Skeletal muscle cell (primary cell): ENCODE data around the gene PPP2R5D.

Source experiments
- DNase-seq: peaks from one replicate; pipeline ENCODE4 v3.0.0-alpha.2; 2010; ENCODE audit warnings: low read depth
- H3K4me3 ChIP-seq: 2 replicates; pipeline ENCODE4 v1.5.1; 2011; ENCODE audit warnings: low read depth, mild to moderate bottlenecking, control low read depth, low read length, moderate library complexity

The PPP2R5D gene

DNA sequence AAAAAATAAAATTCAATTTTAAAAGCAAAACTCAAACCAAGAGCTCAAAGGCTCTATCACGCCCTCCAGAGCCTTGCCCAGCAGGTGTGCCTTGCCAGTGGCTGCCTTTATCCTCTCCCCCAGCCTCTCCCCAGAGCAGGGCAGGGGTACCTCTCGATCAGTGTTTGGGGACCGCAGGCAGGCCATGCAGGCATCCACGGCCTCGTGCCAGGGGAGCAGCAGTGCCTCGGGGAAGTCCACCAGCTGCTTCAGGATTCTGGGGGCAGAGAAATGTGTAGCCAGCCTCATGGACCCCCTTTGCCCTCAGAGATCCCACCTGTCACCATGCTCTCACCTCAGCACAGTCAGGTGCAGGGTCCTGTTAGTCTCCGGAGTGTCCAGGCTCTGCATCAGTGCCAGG is 63.6 kb downstream of the PPP2R5D start:
- no peak overlapping the region for H3K4me3 ChIP-seq
- DNase-seq: no peak

DNA sequence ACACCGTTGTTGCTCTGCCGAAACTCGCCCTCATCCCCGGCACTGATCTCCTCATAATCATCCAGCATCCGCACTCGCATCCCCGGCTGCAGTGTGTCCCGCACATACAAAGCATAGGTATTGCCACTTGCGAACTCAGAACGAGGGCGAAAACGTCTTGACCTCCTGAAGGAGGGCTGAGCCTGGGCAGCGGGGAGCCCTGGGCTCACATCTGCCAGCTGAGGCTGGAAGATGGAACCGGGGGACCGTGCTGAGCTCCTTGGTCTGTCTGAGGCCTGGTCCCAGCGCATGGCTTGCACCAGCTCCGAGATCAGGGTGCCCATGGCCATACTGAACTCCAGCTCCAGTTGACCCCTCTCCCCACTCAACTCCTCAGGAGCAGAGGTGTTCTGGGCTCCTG is 66.6 kb downstream of the PPP2R5D start:
- H3K4me3 ChIP-seq: no peak overlapping the region
- no peak for DNase-seq

GRCh38 chr6:43052225-43052841 is 68.0 kb downstream of the PPP2R5D start:
- DNase-seq: no peak
- H3K4me3 ChIP-seq: peak overlapping the region; percentile 91

GRCh38 chr6:43052842-43053544 is 68.6 kb downstream of the PPP2R5D start:
- DNase-seq: no peak
- peak overlapping the region; percentile 91 for H3K4me3 ChIP-seq

DNA sequence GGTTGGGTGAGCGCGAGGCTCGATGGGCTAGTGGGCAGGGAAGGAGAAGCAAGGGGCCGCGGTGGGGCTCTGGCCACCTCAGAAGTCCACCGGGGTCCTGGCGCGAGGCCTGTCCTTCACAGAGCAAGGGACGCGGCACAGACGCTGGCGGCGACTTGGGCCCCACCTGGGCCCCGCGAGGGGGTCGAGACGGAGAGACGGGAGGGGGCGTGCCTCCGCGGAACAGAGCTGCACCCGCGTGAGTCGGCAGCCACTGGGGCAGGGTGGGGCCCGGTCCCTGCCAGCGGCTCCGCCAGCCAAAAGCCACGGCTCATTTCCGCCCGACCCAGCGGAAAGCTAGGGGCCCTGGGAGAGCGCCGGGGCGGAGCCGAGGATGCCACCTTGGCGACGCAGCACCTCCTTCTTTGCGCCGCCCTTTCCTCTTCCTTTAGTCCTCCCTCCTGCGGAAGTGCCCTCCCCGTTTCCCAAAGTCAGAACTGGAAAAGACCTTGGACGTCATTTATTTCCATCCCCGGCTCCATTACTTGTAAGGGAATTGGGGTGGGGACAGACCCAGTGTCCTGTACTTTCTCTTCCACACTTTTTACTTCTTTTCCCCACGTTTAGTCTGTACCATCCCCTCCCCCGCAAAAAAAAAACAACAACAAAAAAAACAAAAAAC is 69.3 kb downstream of the PPP2R5D start, which contains the start of gene CUL7:
Gene CUL7 (minus strand): TSS at position 307 of the 661 bp plus-strand sequence. CDS start 1,063 bp downstream, outside the sequence.
- H3K4me3 ChIP-seq: peak within 1 kb of the TSS; percentile 91
- DNase-seq: peak; percentile 84

GRCh38 chr6:43054206-43054943 is 70.0 kb downstream of the PPP2R5D start:
- H3K4me3 ChIP-seq: peak overlapping the region; percentile 91
- DNase-seq: no peak

GRCh38 chr6:43055966-43056365 is 71.6 kb downstream of the PPP2R5D start:
- no peak for DNase-seq
- no peak overlapping the region for H3K4me3 ChIP-seq

GRCh38 chr6:43058531-43058930 is 74.2 kb downstream of the PPP2R5D start:
- peak overlapping the region; percentile 100 for H3K4me3 ChIP-seq
- DNase-seq: no peak

- DNase-seq: peak; percentile 94
- H3K4me3 ChIP-seq: peak within 1 kb of the TSS; percentile 100
These were observed 75.0 kb downstream of the PPP2R5D start, which contains the start of the genes KLC4 and MRPL2 for GRCh38 chr6:43059168-43060033. Gene KLC4, plus strand, starts transcription at chr6:43059631. Its CDS starts 1,705 bp downstream, at chr6:43061336. Gene MRPL2, minus strand, starts transcription at chr6:43059434. Its CDS starts 53 bp downstream, at chr6:43059381.

DNA sequence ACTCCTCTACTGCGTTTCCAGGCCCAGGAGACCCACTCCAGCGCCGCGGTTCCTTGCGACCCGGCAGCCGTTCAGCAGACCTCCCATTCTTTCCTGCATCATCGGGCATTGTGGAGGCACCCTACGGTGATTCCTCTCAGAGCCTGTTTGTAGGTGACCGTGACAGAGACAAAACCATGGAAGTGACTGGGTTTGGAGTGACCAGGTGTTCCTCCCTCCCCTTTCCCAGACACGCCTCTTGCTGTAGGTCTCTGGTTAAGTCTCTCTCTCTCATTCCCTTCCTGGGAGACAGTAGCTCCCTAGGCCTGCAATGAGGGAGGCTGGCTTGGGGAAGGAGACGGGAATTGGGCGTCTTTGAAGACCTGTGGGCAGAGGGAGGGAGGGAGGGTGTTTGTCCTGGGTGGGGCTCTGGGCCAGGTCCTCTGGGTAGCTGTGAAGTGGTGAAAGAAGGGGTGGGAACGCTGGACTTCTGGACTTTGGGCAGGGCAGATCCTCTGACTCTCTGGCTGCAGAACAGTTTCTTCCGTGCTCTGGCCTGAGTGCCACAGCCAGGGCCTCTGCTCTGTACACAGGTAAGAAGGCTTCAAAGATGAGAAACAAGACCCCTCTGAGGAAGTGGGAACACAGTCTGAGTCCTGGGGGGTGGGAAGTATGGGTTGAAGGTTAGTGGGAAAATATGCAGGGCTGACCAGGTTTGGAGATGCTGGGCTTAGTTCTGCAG is 75.8 kb downstream of the PPP2R5D start:
- no peak for DNase-seq
- peak overlapping the region; percentile 100 for H3K4me3 ChIP-seq

- no peak overlapping the region for H3K4me3 ChIP-seq
- DNase-seq: no peak
These were observed 76.6 kb downstream of the PPP2R5D start for GRCh38 chr6:43060755-43061633.

DNA sequence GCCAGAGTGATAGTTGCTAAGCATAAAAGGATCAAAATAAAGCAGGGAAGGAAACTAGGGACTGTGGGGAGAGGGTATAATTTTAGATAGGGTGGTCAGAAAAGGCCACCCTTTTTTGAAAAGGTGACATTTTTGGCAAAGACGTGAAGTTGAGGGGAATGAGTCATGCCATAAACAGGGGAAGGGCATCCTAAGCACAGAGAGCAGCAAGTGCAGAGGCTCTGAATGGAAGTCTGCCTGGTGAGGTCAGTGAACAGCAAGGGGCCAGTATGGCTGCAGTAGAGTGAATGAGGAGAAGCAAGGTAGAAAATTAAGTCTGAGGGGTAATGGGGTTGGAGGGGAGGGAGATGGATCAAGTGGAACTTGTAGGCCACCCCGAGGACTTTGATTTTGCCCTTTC is 77.5 kb downstream of the PPP2R5D start:
- no peak overlapping the region for H3K4me3 ChIP-seq
- DNase-seq: no peak
